H9 (cell line): ENCODE data around the gene MCRIP2. TPM values are rescaled to one million over a fixed set of nuclear protein-coding genes. Genes with fewer than 3 reads are reported as not detected.

ENCODE experiments used
- DNase-seq: peaks from one replicate; pipeline ENCODE4 v3.0.0-alpha.2; 2017
- H2AFZ ChIP-seq: one replicate; pipeline ENCODE4 v1.6.1; 2013; ENCODE audit warnings: mild to moderate bottlenecking, low read length, control low read depth, moderate library complexity
- H2AK5ac ChIP-seq: 2 replicates; pipeline ENCODE4 v1.6.1; 2013; ENCODE audit warnings: low read length, control low read depth, mixed read lengths; ENCODE audit not compliant: insufficient read length
- H2BK120ac ChIP-seq: one replicate; pipeline ENCODE4 v1.6.1; 2013; ENCODE audit warnings: low read depth, mild to moderate bottlenecking, low read length, control low read depth, inconsistent platforms; ENCODE audit not compliant: poor library complexity, severe bottlenecking
- H2BK12ac ChIP-seq: 2 replicates; pipeline ENCODE4 v1.6.1; 2013; ENCODE audit warnings: low read length, control low read depth, mixed read lengths, low read depth; ENCODE audit not compliant: insufficient read length
- H2BK15ac ChIP-seq: 2 replicates; pipeline ENCODE4 v1.6.1; 2013; ENCODE audit warnings: low read depth, low read length, control low read depth
- H2BK20ac ChIP-seq: one replicate; pipeline ENCODE4 v1.6.1; 2013; ENCODE audit warnings: low read depth, mild to moderate bottlenecking, low read length, control low read depth, inconsistent platforms; ENCODE audit not compliant: poor library complexity, severe bottlenecking
- H2BK5ac ChIP-seq: 2 replicates; pipeline ENCODE4 v1.6.1; 2013; ENCODE audit warnings: low read length, control low read depth, mixed read lengths; ENCODE audit not compliant: insufficient read length
- H3K14ac ChIP-seq: 2 replicates; pipeline ENCODE4 v1.6.1; 2013; ENCODE audit warnings: low read length, control low read depth; ENCODE audit not compliant: insufficient read depth
- H3K18ac ChIP-seq: 2 replicates; pipeline ENCODE4 v1.6.1; 2013; ENCODE audit warnings: low read depth, mild to moderate bottlenecking, mixed read lengths, low read length, control low read depth; ENCODE audit not compliant: insufficient read length
- H3K23ac ChIP-seq: 2 replicates; pipeline ENCODE4 v1.6.1; 2013; ENCODE audit warnings: low read length, control low read depth, mixed read lengths, low read depth; ENCODE audit not compliant: insufficient read length
- H3K23me2 ChIP-seq: 2 replicates; pipeline ENCODE4 v1.6.1; 2013; ENCODE audit warnings: low read depth, mild to moderate bottlenecking, mixed read lengths, low read length, control low read depth; ENCODE audit not compliant: insufficient read length, poor library complexity, severe bottlenecking
- H3K27ac ChIP-seq: 2 replicates; pipeline ENCODE4 v1.5.1; 2013; ENCODE audit warnings: low read length, control low read depth, mixed read lengths, low read depth; ENCODE audit not compliant: insufficient read length
- H3K27me3 ChIP-seq: 2 replicates; pipeline ENCODE4 v1.6.1; 2013; ENCODE audit warnings: low read length, control low read depth, inconsistent platforms; ENCODE audit not compliant: insufficient read depth
- H3K4ac ChIP-seq: 2 replicates; pipeline ENCODE4 v1.6.1; 2013; ENCODE audit warnings: low read depth, mild to moderate bottlenecking, control low read depth, inconsistent platforms, low read length, moderate library complexity
- H3K4me1 ChIP-seq: 2 replicates; pipeline ENCODE4 v1.6.1; 2013; ENCODE audit warnings: low read length, control low read depth, inconsistent platforms; ENCODE audit not compliant: insufficient read depth
- H3K4me2 ChIP-seq: 2 replicates; pipeline ENCODE4 v1.6.1; 2013; ENCODE audit warnings: low read length, control low read depth, mixed read lengths; ENCODE audit not compliant: insufficient read length, insufficient read depth
- H3K56ac ChIP-seq: 2 replicates; pipeline ENCODE4 v1.6.1; 2013; ENCODE audit warnings: low read depth, mild to moderate bottlenecking, mixed read lengths, low read length, control low read depth; ENCODE audit not compliant: insufficient read length
- H3K79me1 ChIP-seq: 2 replicates; pipeline ENCODE4 v1.6.1; 2013; ENCODE audit warnings: low read depth, mild to moderate bottlenecking, moderate library complexity, low read length, control low read depth, inconsistent platforms; ENCODE audit not compliant: insufficient read depth, poor library complexity, severe bottlenecking
- H3K79me2 ChIP-seq: 2 replicates; pipeline ENCODE4 v1.6.1; 2013; ENCODE audit warnings: low read length, control low read depth, inconsistent platforms; ENCODE audit not compliant: insufficient read depth
- H3K9ac ChIP-seq: 2 replicates; pipeline ENCODE4 v1.6.1; 2013; ENCODE audit warnings: low read length, control low read depth, mixed read lengths; ENCODE audit not compliant: insufficient read length; ENCODE audit errors: extremely low read depth
- H3K9me3 ChIP-seq: one replicate; pipeline ENCODE4 v1.6.1; 2013; ENCODE audit warnings: low read depth, low read length, inconsistent platforms; ENCODE audit not compliant: control insufficient read depth
- H3T11ph ChIP-seq: one replicate; pipeline ENCODE4 v1.6.1; 2013; ENCODE audit warnings: mild to moderate bottlenecking, low read length, control low read depth, inconsistent platforms
- H4K20me1 ChIP-seq: one replicate; pipeline ENCODE4 v1.6.1; 2013; ENCODE audit not compliant: control insufficient read depth, insufficient read length, insufficient read depth
- H4K5ac ChIP-seq: 2 replicates; pipeline ENCODE4 v1.6.1; 2013; ENCODE audit warnings: low read depth, mild to moderate bottlenecking, mixed read lengths, low read length, control low read depth; ENCODE audit not compliant: insufficient read length
- H4K8ac ChIP-seq: replicated peaks from 2 replicates; pipeline ENCODE4 v1.6.1; 2013; ENCODE audit warnings: low read length, control low read depth, mixed read lengths, low read depth; ENCODE audit not compliant: insufficient read length
- H4K91ac ChIP-seq: 2 replicates; pipeline ENCODE4 v1.6.1; 2013; ENCODE audit warnings: low read depth, mild to moderate bottlenecking, moderate library complexity, mixed read lengths, low read length, control low read depth; ENCODE audit not compliant: insufficient read length
- H3K27ac Mint-ChIP-seq, 3 experiments: 2 replicates in 2 of 3; 3 replicates in 1 of 3; pipeline ENCODE4 v1.8.0; 2020 to 2021; ENCODE audit warnings: mixed read lengths in 3 of 3, mild to moderate bottlenecking in 1 of 3, moderate library complexity in 1 of 3
- H3K27me3 Mint-ChIP-seq: 2 replicates; pipeline ENCODE4 v1.8.0; 2021; ENCODE audit warnings: low read depth, mild to moderate bottlenecking, moderate library complexity, mixed read lengths
- H3K36me3 Mint-ChIP-seq, 3 experiments: 2 replicates in 2 of 3; 3 replicates in 1 of 3; pipeline ENCODE4 v1.8.0; 2020 to 2021; ENCODE audit warnings: low read depth in 3 of 3, mixed read lengths in 3 of 3; ENCODE audit not compliant: insufficient read depth in 1 of 3
- H3K4me1 Mint-ChIP-seq, 2 experiments: 2 replicates each; pipeline ENCODE4 v1.8.0; 2020; ENCODE audit warnings: mixed read lengths in 2 of 2
- H3K4me3 Mint-ChIP-seq, 2 experiments: 2 replicates in 1 of 2; 3 replicates in 1 of 2; pipeline ENCODE4 v1.8.0; 2020 to 2021; ENCODE audit warnings: mild to moderate bottlenecking in 2 of 2, mixed read lengths in 2 of 2, moderate library complexity in 1 of 2
- H3K9me3 Mint-ChIP-seq, 2 experiments: 2 replicates in 1 of 2; 3 replicates in 1 of 2; pipeline ENCODE4 v1.8.0; 2020; ENCODE audit warnings: mild to moderate bottlenecking in 2 of 2, mixed read lengths in 2 of 2, moderate library complexity in 1 of 2
- CTCF ChIP-seq: fragments of 200-600 bp; sonication (generic); conservative IDR thresholded peaks from 3 replicates; pipeline ENCODE4 v1.8.0; 2021; ENCODE audit warnings: antibody characterized with exemption, mild to moderate bottlenecking
- WGBS: extraction: QIAGEN DNeasy Blood & Tissue Kit; methylation state at CpG from one replicate; pipeline ENCODE4 v1.1.7; 2013; ENCODE audit warnings: missing lambda C conversion rate, low lambda C conversion rate, mixed read lengths; ENCODE audit not compliant: insufficient read length; ENCODE audit errors: extremely low coverage; 5-methylcytosine and 5-hydroxymethylcytosine counted together
- total RNA-seq: library from RNA; stranded (reverse); gene quantifications from 2 replicates; pipeline ENCODE4 v1.2.1, GENCODE V29; 2021

MCRIP2 gene
- total RNA-seq, 1 experiment from 2014 or later, result 52.5 TPM

- H4K20me1 ChIP-seq, result no peaks in the 10 kb centered on the region
- Mint-ChIP-seq H3K27ac (peak overlapping the region in 1 of 3 experiments; percentile 86; a peak in 1 of 7 replicates), H3K9me3 (peaks cover 3% of the 10 kb centered on the region in 2 experiments; a peak in 2 of 5 replicates), H3K27me3 (peaks cover 2% of the 10 kb centered on the region; the same call in 1 of the 2 replicates), H3K4me1 (peaks cover 14 to 28% of the 10 kb centered on the region in 2 experiments), H3K36me3 (peaks cover 3 to 15% (median 4%) of the 10 kb centered on the region in 3 experiments; a peak in 5 of 7 replicates), H3K4me3 (peak overlapping the region; percentile 17 to 74; a peak in 3 of 5 replicates)
- no peaks in the 10 kb centered on the region for H3K79me1 ChIP-seq
- no peak overlapping the region for H3K27ac ChIP-seq
- no peak for TF ChIP-seq CTCF
- H3K27me3 ChIP-seq, result no peaks in the 10 kb centered on the region
- no peak for DNase-seq
- no peaks in the 10 kb centered on the region for H3K9me3 ChIP-seq
- no peak overlapping the region for H4K8ac ChIP-seq
- no peaks in the 10 kb centered on the region; the same call in 1 of the 2 replicates for H3K4me1 ChIP-seq
- H3K14ac ChIP-seq, result no peak overlapping the region
- no peak overlapping the region for H2BK120ac ChIP-seq
- no peak overlapping the region for H3K18ac ChIP-seq
- H3K23me2 ChIP-seq, result peaks cover 10% of the 10 kb centered on the region
- no peak overlapping the region for H2BK12ac ChIP-seq
- no peak overlapping the region for H4K5ac ChIP-seq
- no CpG with 5 or more reads among the region's 5 CpGs for WGBS
- no peak overlapping the region for H2BK15ac ChIP-seq
- no peak overlapping the region for H2BK20ac ChIP-seq
- H3K4me2 ChIP-seq, result no peak overlapping the region
- no peak overlapping the region for H4K91ac ChIP-seq
- no peak overlapping the region for H3K23ac ChIP-seq
- no peak overlapping the region for H2AK5ac ChIP-seq
- H3K4ac ChIP-seq, result no peak overlapping the region
- H3K79me2 ChIP-seq, result no peaks in the 10 kb centered on the region
- H2BK5ac ChIP-seq, result no peak overlapping the region
- H2AFZ ChIP-seq, result no peak overlapping the region
- no peak overlapping the region for H3T11ph ChIP-seq
- no peak overlapping the region for H3K9ac ChIP-seq
- no peak overlapping the region for H3K56ac ChIP-seq
These were observed 1.0 kb upstream of the MCRIP2 start for GRCh38 chr16:640614-641013.
